Measurements from ENCODE around the gene SNAPC4. TPM values are rescaled to one million over a fixed set of nuclear protein-coding genes. Genes with fewer than 3 reads are reported as not detected.
A peak's percentile ranks its signal among the peaks of the same experiment; 100 is the strongest.

The SNAPC4 gene
- polyA plus RNA-seq, 1 of the 3 experiments (the other 2 are of a cell fraction) = 9.2 TPM

- Histone ChIP-seq H3F3A (replicated peaks; ENCODE audit: insufficient read depth) (peaks cover 27% of the 10 kb centered on the region), H3K9ac (peak within 1 kb of the TSS; percentile 85), H3K27ac (ENCODE audit: low read depth in 2 of 2, low read length in 1 of 2) (peak within 1 kb of the TSS; percentile 47 to 68; a peak in 3 of 4 replicates), H3K36me3 (replicated peaks in 1 of 2; ENCODE audit: control insufficient read depth in 1 of 2, insufficient read depth in 2 of 2, low read length in 1 of 2) (peaks cover 6 to 45% of the 10 kb centered on the region in 2 experiments), H3K9me3 (no peaks in the 10 kb centered on the region), H3K4me2 (peak within 1 kb of the TSS; percentile 95), H3K4me3 (ENCODE audit: low read depth in 2 of 2, low read length in 1 of 2) (peak within 1 kb of the TSS; percentile 81 to 83), H3K27me3 (ENCODE audit: insufficient read depth) (no peaks in the 10 kb centered on the region), H3K4me1 (ENCODE audit: control insufficient read depth in 1 of 2, insufficient read depth in 2 of 2, low read depth in 1 of 2, low read length in 1 of 2) (peaks cover 0 to 21% of the 10 kb centered on the region in 2 experiments; a peak in 1 of 4 replicates), H4K20me1 (ENCODE audit: insufficient read depth) (peaks cover 62% of the 10 kb centered on the region), H3K9me2 (no peaks in the 10 kb centered on the region), H3K79me2 (ENCODE audit: insufficient read depth) (peaks cover 48% of the 10 kb centered on the region), H2AFZ (ENCODE audit: low read depth) (0 out of 2 replicates have a peak within 1 kb of the TSS, but pooled peaks have one; percentile 35)
- CTCF ChIA-PET = interaction anchor here (0.6 to 1.7 kb wide), 16 partner anchors 9 to 504 kb away, joined by 3 to 14 read pairs (median 4); no protein-coding TSS in a partner anchor
- POLR2A ChIA-PET = interaction anchor here (0.7 kb wide), 1 partner anchor 205 kb away, joined by 4 read pairs; no protein-coding TSS in a partner anchor
- WGBS (ENCODE audit: low lambda C conversion rate) = 34% methylated on average over 16 of the region's 90 CpGs
- DNase-seq = peak; percentile 99
- 0 out of 2 replicates have a peak, but pooled peaks have one; percentile 10 for TF ChIP-seq GABPA (IDR thresholded peaks at IDR 0.05; ENCODE audit: low read depth)
- TF ChIP-seq EP300 (IDR thresholded peaks at IDR 0.05; ENCODE audit: borderline replicate concordance in 1 of 2, low read depth in 1 of 2, low read length in 1 of 2) = no peak
- peak; percentile 57 for TF ChIP-seq CTCF (IDR thresholded peaks at IDR 0.05)
- no peak for TF ChIP-seq IRF3 (IDR thresholded peaks at IDR 0.05; ENCODE audit: low read depth, low read length)
- no peak for TF ChIP-seq RAD21 (IDR thresholded peaks at IDR 0.05; ENCODE audit: low read length)
- TF ChIP-seq ZBTB33 (IDR thresholded peaks at IDR 0.05; ENCODE audit: borderline replicate concordance, low read depth) = no peak
- no peak for TF ChIP-seq RXRA (IDR thresholded peaks at IDR 0.05; ENCODE audit: borderline replicate concordance, low read depth)
- no peak for TF ChIP-seq FOSL2 (IDR thresholded peaks at IDR 0.05; ENCODE audit: borderline replicate concordance, low read depth)
- TF ChIP-seq FOXM1 (IDR thresholded peaks at IDR 0.05; ENCODE audit: low read depth) = no peak
- no peak for TF ChIP-seq CHD2 (IDR thresholded peaks at IDR 0.05; ENCODE audit: low read length, partially characterized antibody)
- 0 out of 2 replicates have a peak, but pooled peaks have one; percentile 33 for TF ChIP-seq TAF1 (IDR thresholded peaks at IDR 0.05; ENCODE audit: borderline replicate concordance, low read depth, low read length)
- TF ChIP-seq MXI1 (IDR thresholded peaks at IDR 0.05; ENCODE audit: low read depth, low read length) = no peak
- no peak for TF ChIP-seq FOXJ3 (CRISPR knock-in tag; IDR thresholded peaks at IDR 0.05)
- TF ChIP-seq USF2 (IDR thresholded peaks at IDR 0.05; ENCODE audit: borderline replicate concordance, low read depth, low read length) = no peak
- TF ChIP-seq NFIC (IDR thresholded peaks at IDR 0.05; ENCODE audit: borderline replicate concordance) = no peak
- TF ChIP-seq EZH2phosphoT487 (IDR thresholded peaks at IDR 0.05; ENCODE audit: borderline replicate concordance, low read depth) = no peak
- no peak for TF ChIP-seq MEF2A (IDR thresholded peaks at IDR 0.05; ENCODE audit: borderline replicate concordance, low read depth)
- no peak for TF ChIP-seq JUND (IDR thresholded peaks at IDR 0.05)
- no peak for TF ChIP-seq NRF1 (IDR thresholded peaks at IDR 0.05; ENCODE audit: low read depth, low read length)
- TF ChIP-seq USF1 (IDR thresholded peaks at IDR 0.05; ENCODE audit: borderline replicate concordance, low read depth) = no peak
- no peak for TF ChIP-seq MAX (IDR thresholded peaks at IDR 0.05; ENCODE audit: low read depth)
- no peak for TF ChIP-seq ELF1 (IDR thresholded peaks at IDR 0.05)
- TF ChIP-seq SIN3A (IDR thresholded peaks at IDR 0.05; ENCODE audit: borderline replicate concordance, low read depth, low read length) = 0 out of 2 replicates have a peak, but pooled peaks have one; percentile 57
- no peak for TF ChIP-seq YY1 (IDR thresholded peaks at IDR 0.05; ENCODE audit: low read depth)
Measured at GRCh38 chr9:136439481-136440408, 39.8 kb upstream of the SNAPC4 start, which contains the start of gene INPP5E. TSS of gene INPP5E (minus strand) at chr9:136439845. CDS start at chr9:136439419, 426 bp downstream.
